Activated naive CD8-positive, alpha-beta T cell treated with anti-CD3 and anti-CD28 coated beads, Interleukin-2, amount 10 ng/mL, durations not matched to agents 7 days and 5 days (primary cell): ENCODE data around the gene SLC18A3. TPM values are rescaled to one million over a fixed set of nuclear protein-coding genes. Genes with fewer than 3 reads are reported as not detected.

Source experiments
- ATAC-seq: fragments of 150-1000 bp; cut with Tn5 transposase; one replicate; pipeline ENCODE4 v1.10.0; 2021; ENCODE audit warnings: low read depth, moderate library complexity
- POLR2A ChIA-PET: fragments of 350-600 bp; sonication (Branson Sonifier 250); formaldehyde crosslinking; loops from one replicate; lab custom pipeline; 2021; ENCODE audit warnings: antibody characterized with exemption; lab: Charles Lee
- DNase-seq: peaks from one replicate; pipeline ENCODE4 v3.0.0; 2021
- H3K27ac Mint-ChIP-seq: one replicate; pipeline ENCODE4 v1.8.0; 2022; ENCODE audit warnings: mild to moderate bottlenecking, mixed read lengths
- H3K27me3 Mint-ChIP-seq: one replicate; pipeline ENCODE4 v1.8.0; 2022; ENCODE audit warnings: mild to moderate bottlenecking, moderate library complexity, mixed read lengths
- H3K36me3 Mint-ChIP-seq: one replicate; pipeline ENCODE4 v1.8.0; 2021; ENCODE audit warnings: mild to moderate bottlenecking, mixed read lengths
- H3K4me1 Mint-ChIP-seq: one replicate; pipeline ENCODE4 v1.8.0; 2021; ENCODE audit warnings: mixed read lengths
- H3K4me3 Mint-ChIP-seq: one replicate; pipeline ENCODE4 v1.8.0; 2022; ENCODE audit warnings: mild to moderate bottlenecking, moderate library complexity, mixed read lengths
- H3K9me3 Mint-ChIP-seq: one replicate; pipeline ENCODE4 v1.8.0; 2021; ENCODE audit warnings: mixed read lengths
- total RNA-seq, 2 experiments: library from RNA; stranded (reverse); gene quantifications; one replicate each; pipeline ENCODE4 v1.2.3, GENCODE V29; 2021

SLC18A3 gene
- total RNA-seq, 2 experiments from 2014 or later = not detected

GRCh38 chr10:49599546-49599945 is 10.6 kb upstream of the SLC18A3 start:
- no peaks in the 10 kb centered on the region for H3K36me3 Mint-ChIP-seq
- DNase-seq (no peak), ATAC-seq (no peak)
- H3K4me3 Mint-ChIP-seq = no peak overlapping the region
- POLR2A ChIA-PET = no interaction called here
- no peak overlapping the region for H3K27ac Mint-ChIP-seq
- no peaks in the 10 kb centered on the region for H3K4me1 Mint-ChIP-seq
- no peaks in the 10 kb centered on the region for H3K9me3 Mint-ChIP-seq
- peaks cover 19% of the 10 kb centered on the region for H3K27me3 Mint-ChIP-seq

- DNase-seq = no peak
- Mint-ChIP-seq H3K36me3 (no peaks in the 10 kb centered on the region), H3K27me3 (peaks cover 21% of the 10 kb centered on the region), H3K9me3 (no peaks in the 10 kb centered on the region), H3K27ac (no peak overlapping the region), H3K4me1 (no peaks in the 10 kb centered on the region), H3K4me3 (no peak overlapping the region)
- no peak for ATAC-seq
- POLR2A ChIA-PET = no interaction called here
Observed at GRCh38 chr10:49600046-49600445, 10.1 kb upstream of the SLC18A3 start.

- ATAC-seq (no peak), DNase-seq (no peak)
- no peak overlapping the region for H3K27ac Mint-ChIP-seq
- H3K4me3 Mint-ChIP-seq = no peak overlapping the region
- H3K27me3 Mint-ChIP-seq = peaks cover 19% of the 10 kb centered on the region
- no peaks in the 10 kb centered on the region for H3K4me1 Mint-ChIP-seq
- H3K9me3 Mint-ChIP-seq = no peaks in the 10 kb centered on the region
- no peaks in the 10 kb centered on the region for H3K36me3 Mint-ChIP-seq
- POLR2A ChIA-PET = no interaction called here
Observed at GRCh38 chr10:49600781-49601400, 9.2 kb upstream of the SLC18A3 start.

- Mint-ChIP-seq H3K9me3 (no peaks in the 10 kb centered on the region), H3K4me1 (no peaks in the 10 kb centered on the region), H3K27ac (no peak overlapping the region), H3K36me3 (no peaks in the 10 kb centered on the region), H3K4me3 (no peak overlapping the region), H3K27me3 (peaks cover 24% of the 10 kb centered on the region)
- POLR2A ChIA-PET = no interaction called here
- ATAC-seq (no peak), DNase-seq (no peak)
Observed at GRCh38 chr10:49601857-49602256, 8.3 kb upstream of the SLC18A3 start.

- H3K27ac Mint-ChIP-seq = no peak overlapping the region
- H3K9me3 Mint-ChIP-seq = no peaks in the 10 kb centered on the region
- no peak overlapping the region for H3K4me3 Mint-ChIP-seq
- DNase-seq (no peak), ATAC-seq (no peak)
- POLR2A ChIA-PET = no interaction called here
- H3K27me3 Mint-ChIP-seq = peaks cover 29% of the 10 kb centered on the region
- H3K4me1 Mint-ChIP-seq = no peaks in the 10 kb centered on the region
- no peaks in the 10 kb centered on the region for H3K36me3 Mint-ChIP-seq
Observed at GRCh38 chr10:49602380-49603023, 7.6 kb upstream of the SLC18A3 start.

- POLR2A ChIA-PET = no interaction called here
- H3K4me1 Mint-ChIP-seq = no peaks in the 10 kb centered on the region
- H3K36me3 Mint-ChIP-seq = no peaks in the 10 kb centered on the region
- H3K27me3 Mint-ChIP-seq = peaks cover 50% of the 10 kb centered on the region
- H3K4me3 Mint-ChIP-seq = no peak overlapping the region
- H3K9me3 Mint-ChIP-seq = no peaks in the 10 kb centered on the region
- H3K27ac Mint-ChIP-seq = no peak overlapping the region
- DNase-seq (no peak), ATAC-seq (no peak)
Observed at GRCh38 chr10:49605216-49605938, 4.7 kb upstream of the SLC18A3 start.

GRCh38 chr10:49605939-49606509 is 4.1 kb upstream of the SLC18A3 start:
- no peak overlapping the region for H3K27ac Mint-ChIP-seq
- H3K4me3 Mint-ChIP-seq = no peak overlapping the region
- no peaks in the 10 kb centered on the region for H3K9me3 Mint-ChIP-seq
- H3K36me3 Mint-ChIP-seq = no peaks in the 10 kb centered on the region
- H3K27me3 Mint-ChIP-seq = peaks cover 53% of the 10 kb centered on the region
- POLR2A ChIA-PET = no interaction called here
- ATAC-seq (no peak), DNase-seq (no peak)
- H3K4me1 Mint-ChIP-seq = no peaks in the 10 kb centered on the region

- peaks cover 5% of the 10 kb centered on the region for H3K9me3 Mint-ChIP-seq
- H3K27ac Mint-ChIP-seq = no peak overlapping the region
- ATAC-seq = peak; percentile 83
- H3K36me3 Mint-ChIP-seq = peaks cover 5% of the 10 kb centered on the region
- POLR2A ChIA-PET = no interaction called here
- DNase-seq = peak; percentile 93
- H3K27me3 Mint-ChIP-seq = peaks cover 62% of the 10 kb centered on the region
- H3K4me3 Mint-ChIP-seq = no peak overlapping the region
- peaks cover 2% of the 10 kb centered on the region for H3K4me1 Mint-ChIP-seq
Observed at GRCh38 chr10:49606981-49607535, 3.1 kb upstream of the SLC18A3 start.

- POLR2A ChIA-PET = no interaction called here
- ATAC-seq (no peak), DNase-seq (no peak)
- Mint-ChIP-seq H3K36me3 (peaks cover 8% of the 10 kb centered on the region), H3K27me3 (peaks cover 70% of the 10 kb centered on the region), H3K27ac (no peak overlapping the region), H3K4me3 (no peak overlapping the region), H3K4me1 (peaks cover 5% of the 10 kb centered on the region), H3K9me3 (peaks cover 8% of the 10 kb centered on the region)
Observed at GRCh38 chr10:49608166-49609005, 1.7 kb upstream of the SLC18A3 start.

GRCh38 chr10:49609006-49609282 is 1.2 kb upstream of the SLC18A3 start:
- H3K4me1 Mint-ChIP-seq = peaks cover 5% of the 10 kb centered on the region
- DNase-seq (no peak), ATAC-seq (no peak)
- POLR2A ChIA-PET = no interaction called here
- peaks cover 8% of the 10 kb centered on the region for H3K36me3 Mint-ChIP-seq
- H3K9me3 Mint-ChIP-seq = peaks cover 8% of the 10 kb centered on the region
- H3K27me3 Mint-ChIP-seq = peaks cover 70% of the 10 kb centered on the region
- no peak overlapping the region for H3K4me3 Mint-ChIP-seq
- no peak overlapping the region for H3K27ac Mint-ChIP-seq

- H3K9me3 Mint-ChIP-seq = peaks cover 8% of the 10 kb centered on the region
- no peak overlapping the region for H3K4me3 Mint-ChIP-seq
- peaks cover 8% of the 10 kb centered on the region for H3K36me3 Mint-ChIP-seq
- POLR2A ChIA-PET = no interaction called here
- ATAC-seq (no peak), DNase-seq (no peak)
- H3K4me1 Mint-ChIP-seq = peaks cover 5% of the 10 kb centered on the region
- peaks cover 73% of the 10 kb centered on the region for H3K27me3 Mint-ChIP-seq
- H3K27ac Mint-ChIP-seq = no peak overlapping the region
Observed at GRCh38 chr10:49609283-49610113, 612 bp upstream of the SLC18A3 start.

- no peak for ATAC-seq
- no peak overlapping the region for H3K4me3 Mint-ChIP-seq
- peaks cover 5% of the 10 kb centered on the region for H3K4me1 Mint-ChIP-seq
- no peak for DNase-seq
- POLR2A ChIA-PET = interaction anchor here (0.6 kb wide), 1 partner anchor 1148 kb away, joined by 3 read pairs; no protein-coding TSS in a partner anchor
- H3K36me3 Mint-ChIP-seq = peaks cover 8% of the 10 kb centered on the region
- H3K9me3 Mint-ChIP-seq = peaks cover 8% of the 10 kb centered on the region
- H3K27ac Mint-ChIP-seq = no peak overlapping the region
- peaks cover 78% of the 10 kb centered on the region for H3K27me3 Mint-ChIP-seq
Observed at GRCh38 chr10:49610458-49611165, 502 bp downstream of the SLC18A3 start.
